ENCODE results near the gene TAF11.
"Not testable (repeated sequence)": the region's sequence is repeated elsewhere in the genome, so short reads cannot be mapped to it uniquely, and the experiment has no call there.

TAF11 gene

DNA sequence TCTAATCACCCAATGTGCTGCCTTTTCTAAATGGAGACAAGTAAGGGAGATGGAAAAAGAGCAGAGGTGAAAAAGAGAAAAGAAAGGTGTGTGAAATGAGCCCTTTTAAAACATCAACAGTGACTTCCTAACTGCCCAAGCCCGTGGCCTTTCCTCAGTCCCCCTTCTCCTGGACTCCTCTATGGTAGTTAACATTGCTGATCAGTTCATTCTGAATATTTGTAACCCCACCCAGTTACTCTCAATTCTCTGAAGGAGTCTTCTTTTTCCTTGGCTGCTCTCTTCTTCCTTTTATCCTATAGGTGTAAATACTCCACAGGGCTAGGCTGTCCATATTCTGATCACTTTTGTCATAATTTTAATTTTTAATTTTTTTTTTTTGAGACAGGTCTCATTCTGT, 27.1 kb downstream of the TAF11 start:
- DNase-seq = no peak

DNA sequence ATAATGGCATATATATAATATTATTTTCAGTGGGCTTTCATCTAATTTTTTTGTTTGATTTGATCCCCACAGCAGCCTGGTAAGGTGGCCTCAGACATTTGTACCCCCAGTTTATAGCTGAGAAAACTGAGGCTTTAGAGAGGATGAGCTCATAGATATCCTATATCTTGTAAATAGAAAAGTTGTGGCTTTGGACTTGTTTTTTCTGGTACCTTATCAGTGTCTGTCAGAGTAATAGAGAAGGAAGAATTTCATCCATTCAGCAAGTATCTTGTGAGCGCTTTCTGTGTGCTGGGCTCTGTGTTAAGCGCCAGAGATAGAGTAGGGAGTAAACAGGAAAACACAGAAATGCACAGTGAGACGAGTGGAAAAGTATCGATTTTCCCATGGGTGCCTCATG, 27.9 kb downstream of the TAF11 start:
- no peak for DNase-seq

DNA sequence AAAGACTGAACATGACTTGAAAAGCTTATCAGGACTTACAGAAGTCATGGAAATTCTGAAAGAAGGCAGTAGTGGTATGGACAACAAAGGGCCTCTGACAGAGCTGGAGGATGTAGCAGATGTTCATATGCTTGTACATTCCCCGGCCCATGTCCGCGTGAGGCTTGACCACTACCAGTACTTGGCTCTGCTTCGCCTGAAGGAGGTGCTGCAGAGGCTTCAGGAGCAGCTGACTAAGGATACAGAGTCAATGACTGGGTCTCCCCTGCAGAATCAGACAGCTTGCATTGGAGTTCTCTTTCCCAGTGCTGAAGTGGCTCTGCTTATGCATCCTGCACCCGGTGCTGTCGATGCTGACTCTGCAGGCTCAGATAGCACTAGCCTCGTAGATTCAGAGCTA, 29.2 kb downstream of the TAF11 start:
- no peak for DNase-seq

DNA sequence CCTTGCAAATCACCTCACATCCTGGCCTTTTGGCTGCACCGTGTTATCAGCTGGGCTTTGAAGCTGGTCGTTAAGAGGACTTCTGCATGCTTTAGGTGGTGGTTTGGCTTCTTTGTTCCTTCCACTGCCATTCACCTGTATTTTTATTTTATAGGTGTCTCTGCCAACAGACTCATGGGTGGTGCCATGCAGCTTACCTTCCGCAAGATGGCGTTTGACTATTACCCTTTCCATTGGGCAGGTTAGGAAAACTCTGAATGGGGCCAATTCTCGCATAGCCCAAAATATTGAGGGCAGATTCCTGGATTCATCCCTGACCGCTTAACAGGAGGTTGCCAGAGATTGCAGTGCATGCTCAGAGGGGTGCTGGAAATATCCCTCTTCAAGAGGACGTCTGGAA, 32.4 kb downstream of the TAF11 start:
- no peak for DNase-seq

DNA sequence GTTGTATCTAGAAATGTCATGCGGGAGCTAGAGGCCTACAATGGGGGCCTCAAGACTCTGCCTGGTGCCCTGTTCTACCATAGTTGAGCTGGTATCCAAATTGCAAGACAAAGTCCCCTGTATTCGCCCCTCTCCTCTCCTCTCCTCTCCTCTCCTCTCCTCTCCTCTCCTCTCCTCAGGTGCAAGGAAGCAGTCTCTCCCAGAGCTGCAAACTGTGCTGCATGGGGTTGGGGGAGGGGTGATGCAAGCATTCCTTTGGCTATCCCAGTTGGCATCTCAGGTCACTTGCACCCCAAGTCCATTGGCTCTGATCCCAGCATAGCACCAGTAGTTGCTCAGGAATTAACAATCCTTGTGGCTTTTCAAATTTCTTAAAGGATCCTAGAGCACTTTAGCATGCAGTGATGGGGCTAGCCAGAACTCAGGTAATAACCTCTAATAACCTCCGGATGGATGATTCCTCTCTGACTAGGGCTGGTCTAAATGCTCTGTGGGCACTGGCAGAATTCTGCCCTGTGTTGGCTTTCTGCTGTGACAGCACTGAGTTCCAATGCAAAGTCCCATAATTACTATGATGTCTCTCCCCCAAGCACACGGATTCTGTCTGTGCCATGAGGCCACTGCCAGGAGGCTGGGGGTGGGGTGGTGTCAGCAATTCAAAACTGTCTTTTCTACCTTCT, 35.3 kb downstream of the TAF11 start:
- DNase-seq = no peak

DNA sequence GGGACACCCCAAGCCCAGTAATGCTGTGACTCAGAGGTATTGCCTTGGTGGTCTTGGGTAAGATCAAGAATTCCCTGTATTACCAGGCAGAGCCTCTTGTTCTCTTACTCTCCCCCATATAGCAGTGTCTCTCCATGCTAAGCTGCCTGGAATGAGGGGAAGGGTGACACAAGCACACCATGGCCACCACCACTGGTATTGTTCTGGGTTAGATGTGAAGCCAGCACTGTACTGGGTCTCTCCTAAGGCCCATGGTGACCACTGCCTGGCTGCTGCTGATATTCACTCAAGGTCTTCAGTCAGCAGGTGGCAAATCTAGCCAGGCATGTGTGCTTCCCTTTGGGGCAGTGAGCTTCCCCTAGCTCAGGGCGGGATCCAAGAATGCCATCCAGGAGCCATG, 36.5 kb downstream of the TAF11 start:
- DNase-seq = no peak

DNA sequence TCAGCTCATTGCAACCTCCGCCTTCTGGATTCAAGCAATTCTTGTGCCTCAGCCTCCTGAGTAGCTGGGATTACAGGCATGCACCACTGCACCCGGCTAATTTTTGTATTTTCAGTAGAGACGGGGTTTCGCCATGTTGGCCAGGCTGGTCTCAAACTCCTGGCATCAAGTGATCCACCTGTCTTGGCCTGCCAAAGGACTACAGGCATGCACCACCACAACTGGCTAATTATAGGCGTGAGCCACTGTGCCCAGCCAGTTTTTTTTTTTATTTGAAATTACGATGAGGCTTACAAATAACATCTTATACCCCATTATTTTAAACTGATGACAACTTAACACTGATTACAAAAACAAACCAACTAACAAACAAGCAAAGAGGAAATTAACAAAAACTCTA, 38.8 kb downstream of the TAF11 start:
- DNase-seq = not testable (repeated sequence)

DNA sequence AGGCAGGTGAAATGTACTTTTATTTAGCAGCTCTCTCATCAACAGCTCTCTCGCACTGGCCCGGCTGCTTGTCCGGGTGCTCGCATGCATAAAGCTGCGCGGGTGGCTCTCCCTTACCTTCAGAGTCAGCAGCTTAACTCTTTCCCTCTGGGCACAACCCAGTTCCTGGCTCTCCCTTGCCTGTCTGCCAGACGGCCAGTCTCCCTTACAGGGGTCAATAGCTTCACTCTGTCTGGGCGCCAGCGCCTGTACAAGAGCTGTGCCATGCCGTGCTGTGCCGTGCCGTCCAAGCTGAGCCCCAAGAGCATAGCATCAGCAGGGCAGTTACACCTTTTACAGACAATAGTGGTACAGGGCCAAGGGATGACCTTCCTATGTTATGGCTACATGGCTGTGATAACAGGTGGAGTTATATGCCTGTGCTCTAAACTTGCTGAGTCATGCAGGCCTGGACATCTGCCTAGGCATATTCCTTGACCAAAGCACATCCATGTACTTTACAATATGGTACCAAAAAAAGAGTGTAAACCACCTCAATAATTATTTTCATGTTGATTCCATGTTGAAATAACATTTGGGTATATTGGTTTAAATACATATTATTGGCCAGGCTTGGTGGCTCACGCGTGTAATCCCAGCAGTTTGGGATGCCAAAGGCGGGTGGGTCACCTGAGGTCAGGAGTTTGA, 48.0 kb downstream of the TAF11 start:
- no peak for DNase-seq

DNA sequence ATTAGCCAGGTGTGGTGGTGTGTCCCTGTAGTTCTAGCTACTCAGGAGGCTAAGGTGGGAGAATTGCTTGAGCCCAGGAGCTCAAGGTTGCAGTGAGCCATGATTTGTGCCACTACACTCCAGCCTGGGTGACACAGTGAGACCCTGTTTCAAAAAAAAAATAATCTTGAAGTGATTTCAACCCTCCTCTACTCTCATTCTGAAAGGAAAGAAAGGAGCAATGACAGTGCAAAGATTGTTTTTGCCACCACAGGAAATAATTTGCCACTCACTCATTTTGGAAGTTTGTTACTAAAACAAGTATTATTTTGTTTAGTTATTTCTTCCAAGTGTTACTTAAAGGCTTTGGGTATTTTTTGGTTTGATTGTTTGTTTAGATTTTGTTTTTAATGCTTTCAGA, 50.3 kb downstream of the TAF11 start:
- no peak for DNase-seq

DNA sequence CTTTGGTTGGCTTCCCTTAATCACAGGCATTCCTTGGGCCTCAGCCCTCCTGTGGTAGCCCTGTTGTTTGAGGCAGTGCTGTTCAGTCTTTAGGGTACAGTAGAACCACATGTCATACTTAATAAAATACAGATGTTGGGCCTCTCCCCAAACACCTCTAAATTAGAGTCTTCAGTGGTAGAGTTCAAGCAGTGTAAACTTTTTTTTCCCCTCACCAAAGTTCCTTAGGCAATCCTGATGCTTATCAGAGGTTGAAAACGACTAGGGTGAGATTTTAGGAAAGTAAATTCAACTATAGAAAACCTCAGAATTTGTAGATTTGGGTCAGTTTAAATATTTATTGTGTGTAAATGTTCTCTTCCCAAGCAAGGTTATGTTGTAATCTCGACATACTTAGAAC, 51.4 kb downstream of the TAF11 start:
- no peak for DNase-seq

DNA sequence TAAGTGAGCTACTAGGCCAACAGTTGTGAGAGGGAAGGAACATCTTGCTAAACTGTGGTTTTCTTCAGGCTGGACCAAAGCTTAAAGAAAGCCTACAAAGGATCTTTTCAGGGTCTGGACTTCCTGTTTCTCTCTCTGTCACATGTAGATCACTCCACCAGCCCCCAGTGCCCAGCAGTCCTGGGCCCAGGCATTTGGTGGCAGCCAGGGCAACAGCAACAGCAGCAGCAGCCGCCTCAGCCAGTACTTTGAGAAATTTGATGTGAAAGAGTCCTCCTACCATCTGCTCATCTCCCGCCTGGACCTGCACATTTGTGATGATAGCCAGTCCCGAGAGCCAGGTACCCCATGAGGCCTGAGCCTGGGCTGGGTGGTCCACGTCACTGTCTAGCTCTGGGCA, 51.8 kb downstream of the TAF11 start:
- DNase-seq = no peak

DNA sequence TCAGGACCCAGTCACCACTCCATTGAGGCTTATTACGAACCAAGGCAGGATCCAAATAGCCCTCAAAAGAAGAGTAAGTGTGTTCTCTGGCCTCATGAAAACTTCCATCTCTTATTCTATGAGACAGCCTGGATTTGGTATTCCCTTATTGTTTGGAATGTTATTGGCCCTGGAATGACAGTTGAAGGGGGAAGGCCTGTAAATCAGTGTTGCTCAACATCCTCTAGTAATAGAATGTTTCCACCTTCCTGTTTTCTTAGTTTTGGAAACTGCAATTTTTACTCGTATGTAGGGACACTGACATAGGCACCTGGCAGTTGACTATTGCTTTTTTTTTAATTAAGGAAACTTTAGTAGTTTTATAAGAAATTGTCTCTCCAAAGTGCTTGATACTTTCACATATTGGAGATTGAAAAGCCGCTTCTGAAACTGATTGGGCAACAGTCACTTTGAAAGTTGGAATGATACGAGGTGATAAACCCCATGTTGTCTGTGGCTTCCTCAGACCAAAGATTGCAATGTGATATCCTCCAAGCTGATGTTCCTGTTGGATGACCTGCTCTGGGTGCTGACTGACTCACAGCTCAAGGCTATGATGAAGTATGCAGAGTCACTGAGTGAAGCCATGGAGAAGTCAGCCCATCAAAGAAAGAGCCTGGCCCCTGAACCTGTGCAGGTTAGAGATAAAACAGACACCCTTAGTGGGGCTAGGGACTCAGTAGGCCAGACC, 52.9 kb downstream of the TAF11 start:
- DNase-seq = no peak

DNA sequence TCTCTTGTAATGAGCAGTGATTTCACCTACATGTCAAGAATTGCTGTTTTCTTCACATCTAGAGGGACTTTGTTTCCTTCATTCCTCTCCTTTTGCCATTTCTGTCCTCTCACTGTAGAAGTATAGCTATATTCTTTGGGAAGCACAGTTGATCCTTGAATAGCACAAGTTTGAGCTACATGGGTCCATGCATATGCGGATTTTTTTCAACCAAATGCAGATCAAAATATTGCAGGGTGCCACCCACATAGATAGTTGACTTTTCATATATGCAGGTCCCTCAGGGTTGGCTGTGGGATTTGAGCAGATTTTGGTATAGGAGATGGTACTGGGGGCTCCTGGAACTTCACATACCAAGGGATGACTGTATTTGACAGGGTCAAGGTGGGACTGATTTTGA, 54.9 kb downstream of the TAF11 start:
- no peak for DNase-seq

DNA sequence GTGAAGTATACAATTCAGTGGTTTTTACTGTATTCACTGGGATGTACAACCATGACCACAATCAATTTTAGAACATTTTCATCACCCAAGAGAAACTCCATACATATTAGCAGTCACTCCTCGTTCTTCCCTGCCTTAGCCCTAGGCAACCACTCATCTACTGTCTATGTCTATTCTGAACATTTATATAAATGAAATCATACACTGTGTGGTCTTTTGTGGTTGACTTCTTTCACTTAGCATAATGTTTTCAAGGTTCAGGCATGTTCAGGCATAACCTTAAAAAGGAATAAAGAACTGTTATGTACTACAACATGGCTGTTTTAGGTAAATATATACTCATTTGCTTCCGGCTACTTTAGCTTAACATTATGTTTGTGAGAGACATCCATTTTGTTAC, 58.7 kb downstream of the TAF11 start:
- DNase-seq = no peak

All from retina (tissue), 1 donor.